ENCODE results near the gene KIF6.

KIF6 gene

DNA sequence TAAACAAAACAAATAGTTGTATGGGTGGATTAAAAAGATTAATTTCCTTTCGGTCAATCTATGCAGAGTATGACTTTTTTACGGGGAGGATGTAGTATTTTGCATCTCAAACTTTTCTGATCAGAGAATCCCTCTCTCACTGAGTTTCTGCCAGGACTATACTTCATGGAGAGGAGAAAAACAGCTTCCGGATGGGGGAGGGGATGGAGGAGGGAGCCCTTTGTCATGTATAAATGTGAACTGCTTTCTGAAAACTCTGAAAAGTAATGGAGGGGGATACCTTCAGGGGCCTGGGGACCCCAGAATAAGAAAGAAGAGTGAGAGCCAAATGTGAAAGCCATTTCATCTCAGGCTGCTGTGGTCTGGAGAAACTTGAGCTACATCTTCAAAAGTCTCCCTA is 229.6 kb downstream of the KIF6 start:
- Histone ChIP-seq H3K9me3 (ENCODE audit: low read length) (no peaks in the 10 kb centered on the region), H3K4me2 (ENCODE audit: low read length) (no peak overlapping the region), H3K27me3 (ENCODE audit: insufficient read depth, low read length) (no peaks in the 10 kb centered on the region), H3K4me3 (ENCODE audit: low read depth, low read length, poor library complexity, severe bottlenecking) (no peak overlapping the region), H3K27ac (ENCODE audit: low read depth, low read length, poor library complexity, severe bottlenecking) (no peak overlapping the region), H4K20me1 (ENCODE audit: insufficient read depth, low read length) (no peaks in the 10 kb centered on the region), H3K79me2 (ENCODE audit: insufficient read depth, low read length) (no peaks in the 10 kb centered on the region), H3K9ac (ENCODE audit: low read length) (no peak overlapping the region), H2AFZ (ENCODE audit: low read length) (no peak overlapping the region), H3K36me3 (ENCODE audit: insufficient read depth, low read length) (no peaks in the 10 kb centered on the region), H3F3A (ENCODE audit: insufficient read depth, low read length) (no peaks in the 10 kb centered on the region), H3K9me2 (ENCODE audit: low read depth, low read length) (no peaks in the 10 kb centered on the region), H3K4me1 (ENCODE audit: insufficient read depth, low read length, severe bottlenecking) (no peaks in the 10 kb centered on the region)
- TF ChIP-seq, protein P1, sequence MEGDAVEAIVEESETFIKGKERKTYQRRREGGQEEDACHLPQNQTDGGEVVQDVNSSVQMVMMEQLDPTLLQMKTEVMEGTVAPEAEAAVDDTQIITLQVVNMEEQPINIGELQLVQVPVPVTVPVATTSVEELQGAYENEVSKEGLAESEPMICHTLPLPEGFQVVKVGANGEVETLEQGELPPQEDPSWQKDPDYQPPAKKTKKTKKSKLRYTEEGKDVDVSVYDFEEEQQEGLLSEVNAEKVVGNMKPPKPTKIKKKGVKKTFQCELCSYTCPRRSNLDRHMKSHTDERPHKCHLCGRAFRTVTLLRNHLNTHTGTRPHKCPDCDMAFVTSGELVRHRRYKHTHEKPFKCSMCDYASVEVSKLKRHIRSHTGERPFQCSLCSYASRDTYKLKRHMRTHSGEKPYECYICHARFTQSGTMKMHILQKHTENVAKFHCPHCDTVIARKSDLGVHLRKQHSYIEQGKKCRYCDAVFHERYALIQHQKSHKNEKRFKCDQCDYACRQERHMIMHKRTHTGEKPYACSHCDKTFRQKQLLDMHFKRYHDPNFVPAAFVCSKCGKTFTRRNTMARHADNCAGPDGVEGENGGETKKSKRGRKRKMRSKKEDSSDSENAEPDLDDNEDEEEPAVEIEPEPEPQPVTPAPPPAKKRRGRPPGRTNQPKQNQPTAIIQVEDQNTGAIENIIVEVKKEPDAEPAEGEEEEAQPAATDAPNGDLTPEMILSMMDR (IDR thresholded peaks at IDR 0.05; ENCODE audit: low read length), result no peak
- TF ChIP-seq EZH2 (IDR thresholded peaks at IDR 0.05; ENCODE audit: borderline replicate concordance, low read length), result no peak

DNA sequence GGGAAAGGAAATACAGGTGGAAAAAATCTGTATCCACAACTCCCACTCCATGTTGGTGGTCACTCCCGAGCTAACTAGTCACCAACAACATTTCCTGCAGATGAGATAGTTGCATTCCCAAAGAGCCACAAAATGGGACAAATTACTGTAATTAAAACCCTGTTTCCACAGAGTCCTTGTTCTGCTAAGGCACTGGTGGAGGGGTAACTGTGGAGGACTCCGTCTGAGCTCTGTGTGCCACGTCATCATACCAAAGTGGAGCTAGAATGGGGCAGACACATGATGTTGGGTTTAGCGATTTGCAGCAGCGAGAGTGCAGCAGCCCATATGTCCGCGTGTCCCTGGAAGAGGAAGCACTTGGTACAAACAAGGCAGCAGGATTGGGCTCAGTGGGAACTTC is 230.2 kb downstream of the KIF6 start:
- Histone ChIP-seq H2AFZ (ENCODE audit: low read length) (no peak overlapping the region), H3K27ac (ENCODE audit: low read depth, low read length, poor library complexity, severe bottlenecking) (no peak overlapping the region), H3K4me2 (ENCODE audit: low read length) (no peak overlapping the region), H3K9me2 (ENCODE audit: low read depth, low read length) (no peaks in the 10 kb centered on the region), H3K36me3 (ENCODE audit: insufficient read depth, low read length) (no peaks in the 10 kb centered on the region), H3K9me3 (ENCODE audit: low read length) (no peaks in the 10 kb centered on the region), H3K4me3 (ENCODE audit: low read depth, low read length, poor library complexity, severe bottlenecking) (no peak overlapping the region), H3K4me1 (ENCODE audit: insufficient read depth, low read length, severe bottlenecking) (no peaks in the 10 kb centered on the region), H3K79me2 (ENCODE audit: insufficient read depth, low read length) (no peaks in the 10 kb centered on the region), H3K9ac (ENCODE audit: low read length) (no peak overlapping the region), H4K20me1 (ENCODE audit: insufficient read depth, low read length) (no peaks in the 10 kb centered on the region), H3F3A (ENCODE audit: insufficient read depth, low read length) (no peaks in the 10 kb centered on the region), H3K27me3 (ENCODE audit: insufficient read depth, low read length) (no peaks in the 10 kb centered on the region)
- TF ChIP-seq EZH2 (IDR thresholded peaks at IDR 0.05; ENCODE audit: borderline replicate concordance, low read length), result no peak
- TF ChIP-seq, protein P1 (IDR thresholded peaks at IDR 0.05; ENCODE audit: low read length), result no peak

DNA sequence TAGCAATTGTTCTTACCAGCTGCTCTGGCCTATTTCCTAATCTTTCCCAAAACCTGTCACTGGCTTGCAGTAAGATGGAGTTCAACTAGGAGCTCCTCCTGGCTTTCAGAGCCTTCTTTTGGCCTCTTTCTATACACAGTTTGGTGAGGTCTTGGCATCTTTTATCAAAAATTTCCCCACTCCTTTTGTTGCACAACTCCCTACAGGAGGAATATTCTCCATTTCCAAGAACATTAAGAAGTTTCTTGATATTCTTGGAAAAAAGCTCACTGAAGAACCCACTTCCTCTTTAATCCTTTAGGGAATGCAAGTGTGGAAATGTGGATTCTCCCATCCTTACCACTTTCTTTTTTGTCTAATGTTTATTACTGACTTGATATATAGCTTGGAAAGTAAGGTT is 231.4 kb downstream of the KIF6 start:
- Histone ChIP-seq H3F3A (ENCODE audit: insufficient read depth, low read length) (no peaks in the 10 kb centered on the region), H3K36me3 (ENCODE audit: insufficient read depth, low read length) (no peaks in the 10 kb centered on the region), H3K4me2 (ENCODE audit: low read length) (no peak overlapping the region), H2AFZ (ENCODE audit: low read length) (no peak overlapping the region), H4K20me1 (ENCODE audit: insufficient read depth, low read length) (no peaks in the 10 kb centered on the region), H3K4me3 (ENCODE audit: low read depth, low read length, poor library complexity, severe bottlenecking) (no peak overlapping the region), H3K9me3 (ENCODE audit: low read length) (no peaks in the 10 kb centered on the region), H3K27me3 (ENCODE audit: insufficient read depth, low read length) (no peaks in the 10 kb centered on the region), H3K9me2 (ENCODE audit: low read depth, low read length) (no peaks in the 10 kb centered on the region), H3K27ac (ENCODE audit: low read depth, low read length, poor library complexity, severe bottlenecking) (no peak overlapping the region), H3K9ac (ENCODE audit: low read length) (no peak overlapping the region), H3K79me2 (ENCODE audit: insufficient read depth, low read length) (no peaks in the 10 kb centered on the region), H3K4me1 (ENCODE audit: insufficient read depth, low read length, severe bottlenecking) (no peaks in the 10 kb centered on the region)
- no peak for TF ChIP-seq EZH2 (IDR thresholded peaks at IDR 0.05; ENCODE audit: borderline replicate concordance, low read length)
- TF ChIP-seq, protein P1 (IDR thresholded peaks at IDR 0.05; ENCODE audit: low read length), result no peak

All from OCI-LY1 (cell line).